NCI-H2171 (cell line): ENCODE results near the gene RSPH10B2.
"Not testable (repeated sequence)": the region's sequence is repeated elsewhere in the genome, so short reads cannot be mapped to it uniquely, and the experiment has no call there.

Experiments
- DNase-seq: peaks from one replicate; lab custom pipeline; 2025; lab: John Stamatoyannopoulos, UW

Gene RSPH10B2

GRCh38 chr7:6789353-6789752, 35.5 kb downstream of the RSPH10B2 start:
- not testable (repeated sequence) for DNase-seq

DNA sequence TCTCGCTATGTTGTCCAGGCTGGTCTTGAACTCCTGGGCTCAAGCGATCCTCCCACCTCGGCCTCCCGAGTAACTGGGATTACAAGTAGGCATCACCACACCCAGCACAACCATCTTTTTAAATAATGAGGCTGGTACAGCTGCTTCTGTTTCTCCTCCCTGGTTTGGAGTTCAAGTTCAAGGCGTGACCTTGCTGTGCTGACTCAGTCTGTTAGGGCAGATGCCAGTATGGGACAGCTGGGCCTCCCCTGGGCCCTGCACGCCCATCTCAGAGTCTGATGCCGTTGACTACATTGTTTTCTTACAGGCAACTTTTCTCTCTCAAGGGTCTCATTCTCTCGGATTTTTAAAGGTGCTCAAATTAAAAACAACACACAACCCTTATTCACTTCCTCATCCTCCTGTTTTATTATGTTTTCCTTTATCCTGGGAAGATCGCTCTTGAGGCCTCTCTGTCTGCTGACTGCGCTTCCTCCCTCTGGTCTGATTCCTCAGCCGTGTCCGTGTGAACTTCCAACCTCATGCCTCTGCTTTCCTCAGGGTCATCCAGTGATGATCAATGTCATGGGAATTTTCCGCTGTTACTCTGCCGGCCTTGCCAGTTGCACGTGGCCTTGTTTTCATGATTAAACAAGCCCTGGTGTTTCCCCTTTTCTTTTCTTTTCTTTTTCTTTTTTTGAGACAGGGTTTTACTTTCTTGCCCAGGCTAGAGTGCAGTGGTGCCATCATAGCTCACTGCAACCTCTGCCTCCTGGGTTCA, 38.4 kb downstream of the RSPH10B2 start:
- not testable (repeated sequence) for DNase-seq

DNA sequence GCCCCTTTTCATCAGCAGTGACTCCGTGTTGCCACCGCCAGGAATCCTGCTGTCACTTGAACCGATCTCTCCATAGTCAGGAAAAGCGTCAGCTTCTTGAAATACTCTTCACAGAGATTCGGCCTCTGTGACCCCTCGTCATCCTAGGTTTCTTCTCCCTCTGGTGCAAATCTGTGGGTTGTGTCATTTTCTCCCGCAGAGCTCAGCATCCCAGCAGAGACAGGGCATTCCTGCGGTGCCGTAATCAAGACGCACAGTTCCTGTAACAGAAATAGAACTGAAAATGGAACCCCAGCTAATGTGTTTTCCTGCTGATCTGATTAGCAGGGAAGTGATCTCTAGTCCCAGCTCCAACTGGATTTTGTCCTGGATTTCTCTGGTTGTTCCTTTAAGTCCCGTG, 40.4 kb downstream of the RSPH10B2 start:
- DNase-seq = not testable (repeated sequence)

DNA sequence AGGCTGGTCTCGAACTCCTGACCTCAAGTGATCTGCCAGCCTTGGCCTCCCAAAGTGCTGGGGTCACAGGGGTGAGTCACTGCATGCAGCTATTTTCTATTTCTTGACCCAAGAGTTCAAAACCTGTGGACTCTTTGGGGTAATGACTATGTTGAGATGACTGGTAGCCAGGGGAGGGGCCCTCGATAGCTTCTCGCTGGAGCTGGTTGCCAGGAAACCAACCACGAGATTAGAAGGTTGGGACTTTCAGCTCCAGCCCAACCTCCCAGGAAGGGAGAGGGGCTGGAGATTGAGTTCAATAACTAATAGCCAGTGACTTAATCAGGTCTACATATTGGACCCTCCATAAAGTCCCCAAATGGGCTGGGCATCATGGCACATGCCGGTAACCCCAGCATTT, 43.3 kb downstream of the RSPH10B2 start:
- not testable (repeated sequence) for DNase-seq

GRCh38 chr7:6798047-6798446, 44.1 kb downstream of the RSPH10B2 start:
- DNase-seq = not testable (repeated sequence)

DNA sequence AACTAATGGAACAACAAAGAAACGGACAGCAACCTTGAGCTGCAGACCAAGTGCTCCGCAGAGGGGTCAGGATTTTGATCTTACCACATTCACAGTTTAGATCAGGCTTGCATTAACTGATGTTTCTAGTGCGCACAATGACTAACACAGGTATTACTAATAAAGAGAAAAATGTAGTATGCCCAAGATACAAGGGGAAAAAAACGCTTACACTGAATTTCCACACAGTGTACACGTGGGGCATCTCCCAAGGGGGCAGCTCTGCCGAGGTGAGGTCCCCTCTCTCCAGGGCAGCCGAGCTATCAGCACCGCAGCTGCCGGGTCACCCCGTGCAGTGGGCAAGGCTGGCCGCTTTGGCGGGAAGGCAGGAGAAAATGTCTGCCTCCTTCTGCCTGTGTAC, 46.0 kb downstream of the RSPH10B2 start:
- not testable (repeated sequence) for DNase-seq

DNA sequence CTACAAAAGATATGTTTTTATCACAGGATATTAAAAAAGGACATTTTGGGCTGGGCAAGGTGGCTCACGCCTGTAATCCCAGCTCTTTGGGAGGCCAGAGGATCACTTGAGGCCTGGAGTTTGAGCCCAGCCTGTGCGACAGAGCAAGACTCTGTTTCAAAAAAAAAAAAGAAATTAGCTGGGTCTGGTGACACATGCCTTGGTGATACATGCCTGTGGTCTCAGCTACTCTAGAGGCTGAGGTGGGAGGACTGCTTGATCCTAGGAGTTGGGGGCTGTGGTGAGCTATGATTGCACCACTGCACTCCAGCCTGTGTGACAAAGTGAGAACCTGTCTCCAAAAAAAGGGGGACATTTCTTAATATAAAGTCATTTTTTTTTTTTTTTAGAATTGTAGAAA, 46.4 kb downstream of the RSPH10B2 start:
- DNase-seq = not testable (repeated sequence)

DNA sequence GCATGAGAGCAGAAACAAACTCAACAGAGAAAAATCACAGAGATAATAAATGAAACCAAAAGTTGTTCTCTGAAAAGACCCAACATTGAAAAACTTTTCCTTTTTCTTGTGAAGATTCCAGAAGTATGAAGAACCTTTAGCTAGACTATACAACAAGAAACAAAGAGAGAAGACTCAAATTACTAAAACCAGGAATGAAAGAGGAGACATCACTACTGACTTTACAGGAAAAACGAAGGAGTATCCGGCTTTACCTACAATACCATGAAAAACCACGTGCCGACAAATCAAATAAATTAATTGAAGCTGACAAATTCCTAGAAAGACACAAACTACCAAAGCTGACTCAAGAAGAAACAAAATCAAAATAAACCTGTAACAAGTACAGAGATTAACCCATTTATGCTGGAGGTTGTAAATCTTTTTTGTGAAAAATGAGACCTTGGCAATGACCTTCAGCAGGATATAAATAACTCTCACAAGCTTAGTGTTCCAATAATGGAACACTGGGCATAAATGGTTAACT, 53.6 kb downstream of the RSPH10B2 start:
- not testable (repeated sequence) for DNase-seq

DNA sequence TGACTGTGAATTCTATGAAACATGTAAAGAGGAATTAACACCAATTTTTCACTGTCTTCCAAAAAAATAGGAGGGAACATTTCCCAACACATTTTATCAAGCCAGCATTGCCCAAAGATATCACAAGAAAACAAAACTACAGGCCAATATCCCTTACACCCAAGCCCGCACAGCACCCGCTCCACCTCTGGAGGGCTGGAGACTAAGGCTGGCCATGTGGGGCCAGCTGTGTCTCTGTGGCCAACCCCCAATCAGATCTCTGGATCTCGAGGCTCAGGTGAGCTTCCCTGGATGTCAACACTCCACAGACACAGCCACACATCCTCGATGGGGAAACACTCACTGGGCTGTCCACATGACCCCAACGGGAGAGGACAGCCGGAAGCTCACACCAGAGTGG, 54.1 kb downstream of the RSPH10B2 start:
- DNase-seq = not testable (repeated sequence)

DNA sequence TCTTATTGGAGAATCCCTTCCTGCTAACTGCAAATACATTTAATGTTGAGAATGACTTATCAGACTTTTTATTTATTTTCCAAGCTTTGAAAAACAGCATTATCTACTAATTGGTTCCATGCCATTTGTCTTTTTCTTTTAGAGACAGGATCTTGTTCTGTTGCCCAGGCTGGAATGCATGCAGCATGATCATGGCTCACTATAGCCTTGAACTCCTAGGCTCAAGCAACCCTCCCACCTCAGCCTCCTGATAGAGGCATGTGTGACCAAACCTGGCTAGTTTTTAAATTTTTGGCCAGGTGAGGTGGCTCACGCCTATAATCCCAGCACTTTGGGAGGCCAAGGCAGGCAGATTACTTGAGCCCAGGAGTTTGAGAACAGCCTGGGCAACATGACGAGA, 59.1 kb downstream of the RSPH10B2 start:
- DNase-seq = not testable (repeated sequence)

GRCh38 chr7:6815470-6815869, 61.6 kb downstream of the RSPH10B2 start:
- DNase-seq = not testable (repeated sequence)

DNA sequence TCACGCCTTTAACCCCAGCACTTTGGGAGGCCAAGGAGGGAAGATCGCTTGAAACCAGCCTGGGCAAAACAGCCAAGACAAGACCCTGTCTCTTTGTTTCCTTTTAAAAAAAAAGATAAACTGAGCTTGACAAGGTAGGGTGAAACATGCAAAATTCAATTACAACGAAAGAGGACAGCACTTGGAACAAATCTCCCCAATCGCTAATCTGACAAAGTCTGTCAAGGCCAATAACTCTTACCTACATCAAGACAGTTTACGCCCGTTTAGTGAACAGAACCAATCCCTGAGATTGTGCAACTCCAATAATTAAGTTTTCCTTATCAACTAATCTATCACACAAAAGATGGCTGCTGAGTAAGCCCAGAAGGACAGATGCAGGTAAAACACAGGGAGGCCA, 67.7 kb downstream of the RSPH10B2 start:
- not testable (repeated sequence) for DNase-seq

DNA sequence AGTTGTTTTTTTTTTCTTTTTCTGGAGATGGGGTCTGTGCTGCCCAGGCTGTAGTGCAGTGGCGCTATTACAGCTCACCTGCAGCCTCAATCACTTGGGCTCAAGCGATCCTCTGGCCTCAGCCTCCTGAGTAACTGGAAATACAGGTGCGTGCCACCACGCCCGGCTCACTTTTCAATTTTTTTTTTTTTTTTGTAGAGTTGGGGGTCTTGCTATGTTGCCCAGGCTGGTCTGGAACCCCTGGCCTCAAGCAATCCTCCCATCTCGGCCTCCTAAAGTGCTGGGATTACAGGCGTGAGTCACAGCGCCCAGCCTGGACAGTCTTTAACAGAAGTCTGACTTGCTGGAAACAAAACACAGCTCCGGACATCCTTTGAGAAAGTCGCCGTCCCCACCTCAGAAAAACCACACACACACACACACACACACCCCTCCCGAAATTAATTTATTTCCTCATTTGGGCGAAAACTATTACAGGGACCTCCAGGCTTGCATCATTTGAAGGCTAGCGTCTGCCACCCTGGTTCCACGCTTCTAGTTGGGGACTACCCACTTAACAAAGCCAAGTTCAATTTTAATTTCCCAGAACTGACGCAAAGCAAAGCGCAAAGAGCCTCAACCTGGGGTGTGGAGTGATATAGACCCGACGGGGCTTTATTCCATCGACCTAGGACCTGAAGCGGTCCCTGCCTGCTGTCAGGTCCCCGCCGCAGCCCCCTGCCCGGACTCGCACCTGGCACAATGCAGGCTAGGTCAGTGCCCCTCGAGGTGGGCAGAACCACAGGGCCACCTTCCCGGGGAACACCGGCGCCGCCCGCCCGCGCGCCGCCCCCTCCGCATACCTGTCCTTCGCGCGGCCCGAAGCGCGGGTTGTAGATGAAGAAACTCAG, 71.6 kb downstream of the RSPH10B2 start:
- DNase-seq = not testable (repeated sequence)

DNA sequence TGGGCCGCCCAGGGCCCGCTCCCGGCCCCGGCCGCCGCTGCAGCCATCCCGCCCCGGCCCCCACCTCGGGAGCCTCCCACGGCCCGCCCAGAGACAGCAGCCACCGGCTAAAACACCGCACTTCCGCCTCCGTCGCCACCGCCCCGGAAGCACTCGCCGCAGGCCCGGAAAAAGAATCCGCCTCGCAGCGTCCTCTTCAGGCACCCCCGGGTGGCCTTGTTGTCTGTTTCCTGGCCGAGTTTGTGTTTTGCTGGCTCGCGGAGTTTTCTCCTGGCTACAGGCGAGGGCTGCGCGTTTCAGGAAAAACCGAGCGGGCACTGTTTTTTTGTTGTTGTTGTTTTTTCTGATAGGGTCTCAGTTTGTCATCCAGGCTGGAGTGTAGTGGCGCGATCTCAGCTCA, 72.2 kb downstream of the RSPH10B2 start, which contains the start of gene CCZ1B:
Gene CCZ1B (minus strand): TSS at position 125 of the 400 bp plus-strand sequence. CDS start 78 bp downstream, at position 47.
- peak; percentile 51 for DNase-seq

- peak; percentile 83 for DNase-seq
Measured at GRCh38 chr7:6827180-6827579, 73.3 kb downstream of the RSPH10B2 start.

- DNase-seq = not testable (repeated sequence)
Measured at GRCh38 chr7:6829616-6830015, 75.7 kb downstream of the RSPH10B2 start.

GRCh38 chr7:6830026-6830425, 76.1 kb downstream of the RSPH10B2 start:
- not testable (repeated sequence) for DNase-seq

DNA sequence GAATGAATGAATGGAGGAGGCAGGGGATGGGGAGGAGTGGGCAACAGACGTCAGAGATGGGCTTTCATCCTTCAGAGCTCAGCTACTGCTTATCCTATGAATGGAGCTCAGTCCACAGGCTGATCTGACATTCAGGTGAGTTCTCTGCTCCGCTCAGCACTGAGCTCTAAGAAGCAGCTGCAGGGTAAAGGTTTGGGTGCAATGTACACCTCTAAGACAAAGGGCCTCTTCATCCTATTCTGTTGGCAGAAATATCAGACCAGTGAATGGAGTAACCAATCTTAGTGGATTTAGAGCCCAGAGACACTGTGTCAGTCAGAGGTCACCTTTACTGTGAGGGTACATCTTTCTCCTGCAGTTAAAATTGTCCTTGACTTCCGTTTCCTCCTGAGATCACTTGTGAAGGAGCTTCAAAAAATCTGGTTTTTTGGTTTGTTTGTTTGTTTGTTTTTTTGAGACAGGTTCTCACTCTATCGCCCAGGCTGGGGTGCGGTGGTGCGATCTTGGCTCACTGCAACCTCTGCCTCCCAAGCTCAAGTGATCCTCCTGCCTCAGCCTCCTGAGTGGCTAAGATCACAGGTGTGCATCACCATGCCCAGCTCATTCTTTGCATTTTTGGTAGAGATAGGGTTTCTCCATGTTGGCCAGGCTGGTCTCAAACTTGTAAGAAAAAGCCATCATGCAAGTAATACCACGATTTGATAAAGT, 77.3 kb downstream of the RSPH10B2 start:
- DNase-seq = no peak

DNA sequence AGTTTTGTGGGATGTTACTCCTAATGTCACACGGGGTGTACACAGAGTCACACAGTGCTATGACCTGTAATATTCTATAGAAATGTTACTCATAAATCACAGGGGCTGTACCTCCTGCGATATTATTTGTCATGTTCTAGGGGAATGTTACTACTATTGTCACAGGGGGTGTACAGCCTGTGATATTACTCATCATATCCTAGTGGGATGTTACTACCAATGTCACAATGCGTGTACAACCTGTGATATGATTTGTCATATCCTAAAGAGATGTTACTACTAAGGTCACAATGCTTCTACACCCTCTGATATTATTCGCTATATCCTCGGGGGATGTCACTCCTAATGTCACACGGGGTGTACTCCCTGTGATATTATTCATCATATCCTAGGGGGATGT, 79.7 kb downstream of the RSPH10B2 start:
- DNase-seq = no peak

DNA sequence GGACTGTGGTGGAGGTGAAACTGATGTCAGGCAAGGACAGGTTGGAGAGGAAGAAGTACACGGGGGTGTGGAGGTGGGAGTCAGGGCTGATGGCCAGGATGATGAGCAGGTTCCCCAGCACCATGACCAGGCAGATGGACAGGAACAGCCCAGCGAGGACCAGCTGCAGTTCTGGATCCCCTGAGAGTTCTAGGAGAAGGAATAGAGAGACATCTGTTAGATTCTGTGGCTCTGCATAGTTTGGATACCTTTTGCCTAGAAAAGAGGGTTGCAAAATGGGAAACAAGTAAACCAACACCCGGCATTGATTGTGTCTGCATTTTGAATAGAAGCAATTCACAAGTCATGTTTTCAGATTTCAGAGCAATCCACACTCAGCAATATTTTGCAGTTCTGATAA, 81.6 kb downstream of the RSPH10B2 start:
- peak; percentile 67 for DNase-seq

- DNase-seq = not testable (repeated sequence)
Measured at GRCh38 chr7:6837081-6837480, 83.2 kb downstream of the RSPH10B2 start.
